NT2/D1 (cell line): Measurements from ENCODE around the gene CACNB2.

Experiments used
- SUZ12 ChIP-seq: IDR thresholded peaks from 2 replicates; pipeline ENCODE4 v1.6.1; 2011; ENCODE audit not compliant: insufficient read length, insufficient read depth; ENCODE audit errors: extremely low read depth
- YY1 ChIP-seq: IDR thresholded peaks from 2 replicates; pipeline ENCODE4 v1.6.1; 2011; ENCODE audit not compliant: insufficient read length, insufficient read depth
- ZNF274 ChIP-seq: IDR thresholded peaks from 2 replicates; pipeline ENCODE4 v1.6.1; 2011; ENCODE audit warnings: mild to moderate bottlenecking, low read depth, low read length

- no peak for TF ChIP-seq SUZ12
- no peak for TF ChIP-seq YY1
- no peak for TF ChIP-seq ZNF274
Measured at GRCh38 chr10:18571076-18571475, 430.9 kb downstream of the CACNB2 start.
